Activated CD8-positive, alpha-beta memory T cell treated with anti-CD3 and anti-CD28 coated beads, Interleukin-2, amount 10 ng/mL, durations not matched to agents 7 days and 5 days (primary cell): ENCODE results near the gene BTD. TPM values are rescaled to one million over a fixed set of nuclear protein-coding genes. Genes with fewer than 3 reads are reported as not detected.
A peak's percentile ranks its signal among the peaks of the same experiment; 100 is the strongest.
"Not testable (repeated sequence)": the region's sequence is repeated elsewhere in the genome, so short reads cannot be mapped to it uniquely, and the experiment has no call there.

ENCODE experiments used
- ATAC-seq: fragments of 150-1000 bp; cut with Tn5 transposase; one replicate; pipeline ENCODE4 v1.10.0; 2021; ENCODE audit warnings: moderate library complexity
- CTCF ChIA-PET: fragments of 350-600 bp; sonication (Branson Sonifier 250); formaldehyde crosslinking; loops from one replicate; lab custom pipeline; 2021; ENCODE audit warnings: antibody characterized with exemption; lab: Charles Lee
- DNase-seq: peaks from one replicate; pipeline ENCODE4 v3.0.0-alpha.2; 2020
- H3K27ac Mint-ChIP-seq: one replicate; pipeline ENCODE4 v1.8.0; 2021; ENCODE audit warnings: mild to moderate bottlenecking, mixed read lengths
- H3K27me3 Mint-ChIP-seq: one replicate; pipeline ENCODE4 v1.8.0; 2021; ENCODE audit warnings: mixed read lengths
- H3K36me3 Mint-ChIP-seq: one replicate; pipeline ENCODE4 v1.8.0; 2021; ENCODE audit warnings: mild to moderate bottlenecking, mixed read lengths
- H3K4me1 Mint-ChIP-seq: one replicate; pipeline ENCODE4 v1.8.0; 2021; ENCODE audit warnings: mixed read lengths
- H3K4me3 Mint-ChIP-seq: one replicate; pipeline ENCODE4 v1.8.0; 2021; ENCODE audit warnings: mild to moderate bottlenecking, moderate library complexity, mixed read lengths
- H3K9me3 Mint-ChIP-seq: one replicate; pipeline ENCODE4 v1.8.0; 2022; ENCODE audit warnings: low read depth, mixed read lengths
- total RNA-seq, 2 experiments: library from RNA; stranded (reverse); gene quantifications; one replicate each; pipeline ENCODE4 v1.2.3, GENCODE V29; 2021

Gene BTD
- total RNA-seq, 2 experiments from 2014 or later, result 5.2 to 6.2 TPM

GRCh38 chr3:15579051-15579450 is 22.5 kb upstream of the BTD start:
- CTCF ChIA-PET, result interaction anchor here (0.8 to 1.6 kb wide), 2 partner anchors 10 to 51 kb away, joined by 3 read pairs; no protein-coding TSS in a partner anchor
- ATAC-seq (no peak), DNase-seq (no peak)
- Mint-ChIP-seq H3K27me3 (no peaks in the 10 kb centered on the region), H3K4me1 (no peaks in the 10 kb centered on the region), H3K27ac (no peak overlapping the region), H3K4me3 (no peak overlapping the region), H3K36me3 (peaks cover 8% of the 10 kb centered on the region), H3K9me3 (no peaks in the 10 kb centered on the region)

- no peaks in the 10 kb centered on the region for H3K27me3 Mint-ChIP-seq
- ATAC-seq (no peak), DNase-seq (no peak)
- no peaks in the 10 kb centered on the region for H3K4me1 Mint-ChIP-seq
- peaks cover 14% of the 10 kb centered on the region for H3K36me3 Mint-ChIP-seq
- no peaks in the 10 kb centered on the region for H3K9me3 Mint-ChIP-seq
- no peak overlapping the region for H3K4me3 Mint-ChIP-seq
- CTCF ChIA-PET, result interaction anchor here (1.0 kb wide), 1 partner anchor 313 kb away, joined by 3 read pairs; no protein-coding TSS in a partner anchor
- H3K27ac Mint-ChIP-seq, result no peak overlapping the region
Observed at GRCh38 chr3:15581471-15582394, 19.8 kb upstream of the BTD start.

GRCh38 chr3:15585111-15585845 is 16.3 kb upstream of the BTD start:
- ATAC-seq (no peak), DNase-seq (no peak)
- CTCF ChIA-PET, result no interaction called here
- H3K4me1 Mint-ChIP-seq, result no peaks in the 10 kb centered on the region
- no peak overlapping the region for H3K4me3 Mint-ChIP-seq
- H3K9me3 Mint-ChIP-seq, result no peaks in the 10 kb centered on the region
- H3K36me3 Mint-ChIP-seq, result peaks cover 22% of the 10 kb centered on the region
- H3K27ac Mint-ChIP-seq, result no peak overlapping the region
- H3K27me3 Mint-ChIP-seq, result no peaks in the 10 kb centered on the region

GRCh38 chr3:15591242-15591641 is 10.3 kb upstream of the BTD start:
- CTCF ChIA-PET, result no interaction called here
- H3K9me3 Mint-ChIP-seq, result no peaks in the 10 kb centered on the region
- no peak overlapping the region for H3K27ac Mint-ChIP-seq
- H3K4me1 Mint-ChIP-seq, result no peaks in the 10 kb centered on the region
- H3K4me3 Mint-ChIP-seq, result no peak overlapping the region
- H3K27me3 Mint-ChIP-seq, result no peaks in the 10 kb centered on the region
- DNase-seq, result no peak
- peaks cover 20% of the 10 kb centered on the region for H3K36me3 Mint-ChIP-seq
- no peak for ATAC-seq

- ATAC-seq, result no peak
- no peak overlapping the region for H3K4me3 Mint-ChIP-seq
- CTCF ChIA-PET, result no interaction called here
Observed at GRCh38 chr3:15591928-15592327, 9.6 kb upstream of the BTD start.

GRCh38 chr3:15592968-15593367 is 8.6 kb upstream of the BTD start:
- peaks cover 26% of the 10 kb centered on the region for H3K36me3 Mint-ChIP-seq
- no peak for ATAC-seq

More at GRCh38 chr3:15591928-15592327, 9.6 kb upstream of the BTD start:
- no peak for DNase-seq
- Mint-ChIP-seq H3K9me3 (no peaks in the 10 kb centered on the region), H3K27ac (no peak overlapping the region), H3K27me3 (no peaks in the 10 kb centered on the region), H3K4me1 (no peaks in the 10 kb centered on the region), H3K36me3 (peaks cover 19% of the 10 kb centered on the region)

GRCh38 chr3:15595955-15596354 is 5.6 kb upstream of the BTD start:
- CTCF ChIA-PET, result no interaction called here

More at GRCh38 chr3:15592968-15593367, 8.6 kb upstream of the BTD start:
- H3K4me3 Mint-ChIP-seq, result no peak overlapping the region
- no peak for DNase-seq
- H3K9me3 Mint-ChIP-seq, result no peaks in the 10 kb centered on the region
- CTCF ChIA-PET, result no interaction called here
- H3K27me3 Mint-ChIP-seq, result no peaks in the 10 kb centered on the region
- H3K4me1 Mint-ChIP-seq, result no peaks in the 10 kb centered on the region
- no peak overlapping the region for H3K27ac Mint-ChIP-seq

GRCh38 chr3:15601046-15601398 is 523 bp upstream of the BTD start:
- no peaks in the 10 kb centered on the region for H3K27me3 Mint-ChIP-seq
- H3K27ac Mint-ChIP-seq, result peak overlapping the region; percentile 92
- peak overlapping the region; percentile 100 for H3K4me3 Mint-ChIP-seq
- peaks cover 2% of the 10 kb centered on the region for H3K9me3 Mint-ChIP-seq
- ATAC-seq, result no peak
- H3K36me3 Mint-ChIP-seq, result peaks cover 42% of the 10 kb centered on the region
- H3K4me1 Mint-ChIP-seq, result peaks cover 29% of the 10 kb centered on the region
- no peak for DNase-seq
- CTCF ChIA-PET, result interaction anchor here (0.9 to 1.7 kb wide), 7 partner anchors 14 to 397 kb away, joined by 3 to 7 read pairs (median 4); partner anchors contain the start of gene ANKRD28

More at GRCh38 chr3:15595955-15596354, 5.6 kb upstream of the BTD start:
- Mint-ChIP-seq H3K4me1 (peaks cover 14% of the 10 kb centered on the region), H3K27me3 (no peaks in the 10 kb centered on the region), H3K36me3 (peaks cover 29% of the 10 kb centered on the region), H3K4me3 (no peak overlapping the region), H3K27ac (no peak overlapping the region), H3K9me3 (no peaks in the 10 kb centered on the region)
- DNase-seq (no peak), ATAC-seq (no peak)

GRCh38 chr3:15602146-15602536 is 596 bp downstream of the BTD start:
- peak; percentile 5 for ATAC-seq
- H3K9me3 Mint-ChIP-seq, result peaks cover 2% of the 10 kb centered on the region
- peaks cover 36% of the 10 kb centered on the region for H3K36me3 Mint-ChIP-seq
- peak overlapping the region; percentile 100 for H3K4me3 Mint-ChIP-seq
- H3K27ac Mint-ChIP-seq, result peak overlapping the region; percentile 92
- peaks cover 29% of the 10 kb centered on the region for H3K4me1 Mint-ChIP-seq
- no peak for DNase-seq
- H3K27me3 Mint-ChIP-seq, result no peaks in the 10 kb centered on the region
- CTCF ChIA-PET, result interaction anchor here (1.4 to 1.7 kb wide), 4 partner anchors 13 to 197 kb away, joined by 4 to 7 read pairs (median 4); partner anchors contain the start of gene ANKRD28

GRCh38 chr3:15602816-15603215 is 1.3 kb downstream of the BTD start:
- DNase-seq, H3K27me3 Mint-ChIP-seq, ATAC-seq, H3K9me3 Mint-ChIP-seq, CTCF ChIA-PET: not testable (repeated sequence)
- peak overlapping the region; percentile 92 for H3K27ac Mint-ChIP-seq
- peaks cover 31% of the 10 kb centered on the region for H3K36me3 Mint-ChIP-seq
- H3K4me3 Mint-ChIP-seq, result peak overlapping the region; percentile 100
- peaks cover 29% of the 10 kb centered on the region for H3K4me1 Mint-ChIP-seq

- H3K27me3 Mint-ChIP-seq, H3K4me3 Mint-ChIP-seq, DNase-seq, ATAC-seq, H3K27ac Mint-ChIP-seq, H3K9me3 Mint-ChIP-seq: not testable (repeated sequence)
- CTCF ChIA-PET, result interaction anchor here (1.2 kb wide), 1 partner anchor 402 kb away, joined by 4 read pairs; no protein-coding TSS in a partner anchor
- Mint-ChIP-seq H3K4me1 (peaks cover 27% of the 10 kb centered on the region), H3K36me3 (peaks cover 20% of the 10 kb centered on the region)
Observed at GRCh38 chr3:15604584-15604983, 3.0 kb downstream of the BTD start.

GRCh38 chr3:15606434-15606891 is 4.9 kb downstream of the BTD start:
- Mint-ChIP-seq H3K9me3 (peaks cover 2% of the 10 kb centered on the region), H3K27me3 (no peaks in the 10 kb centered on the region), H3K36me3 (peaks cover 20% of the 10 kb centered on the region), H3K27ac (no peak overlapping the region), H3K4me3 (no peak overlapping the region), H3K4me1 (peaks cover 12% of the 10 kb centered on the region)
- CTCF ChIA-PET, result interaction anchor here (0.6 kb wide), 1 partner anchor 272 kb away, joined by 3 read pairs; no protein-coding TSS in a partner anchor
- DNase-seq, result no peak
- no peak for ATAC-seq
